Left cardiac atrium (tissue), 4 donors: ENCODE data around the gene HAUS3. TPM values are rescaled to one million over a fixed set of nuclear protein-coding genes. Genes with fewer than 3 reads are reported as not detected.

Experiments
- ATAC-seq, 2 donors: fragments of 200-7000 bp; cut with Tn5 transposase; one replicate each; pipeline ENCODE4 v1.9.1; 2020; ENCODE audit warnings: mild to moderate bottlenecking in 2 of 2, moderate library complexity in 2 of 2
- DNase-seq: peaks from one replicate; pipeline ENCODE4 v3.0.0-alpha.2; 2020
- intact Hi-C, 2 donors: fragments of 100-400 bp; cut with DNase I; formaldehyde crosslinking; loops; one replicate each; pipeline versions ENCODE4 v1.14.1 to v1.15.1; 2022 to 2023
- long read RNA-seq: library from polyadenylated mRNA; unstranded; transcript quantifications from one replicate; pipeline ENCODE4 v2.0.0, GENCODE V29; 2021
- total RNA-seq, 2 donors: library from RNA; stranded (reverse); fragmentation: NEBNext Ultra II Directional; extraction: Animal tissue kit (Norgen Biotek cat#: 25700); gene quantifications; one replicate each; pipeline ENCODE4 v1.2.1, GENCODE V29; 2021
- donor health status: DM: no; HTN: yes; CAD: no.
- donor health status: DM: no; HTN: yes; CAD: no; lungs with severe emphysema.
- donor health status: DM: yes; HTN: yes; CAD: no.
- donor health status: Dilated cardiomyopathy.

HAUS3 gene
- total RNA-seq, result 1 to 10 TPM; 6.7 to 7.3 TPM
- long read RNA-seq, full-length matches to known transcripts, result 6 of 15 reads
- long read RNA-seq, partial matches to known transcripts, result 6 of 15 reads
- long read RNA-seq, other reads (novel, unspliced or antisense), result 3 of 15 reads

DNA sequence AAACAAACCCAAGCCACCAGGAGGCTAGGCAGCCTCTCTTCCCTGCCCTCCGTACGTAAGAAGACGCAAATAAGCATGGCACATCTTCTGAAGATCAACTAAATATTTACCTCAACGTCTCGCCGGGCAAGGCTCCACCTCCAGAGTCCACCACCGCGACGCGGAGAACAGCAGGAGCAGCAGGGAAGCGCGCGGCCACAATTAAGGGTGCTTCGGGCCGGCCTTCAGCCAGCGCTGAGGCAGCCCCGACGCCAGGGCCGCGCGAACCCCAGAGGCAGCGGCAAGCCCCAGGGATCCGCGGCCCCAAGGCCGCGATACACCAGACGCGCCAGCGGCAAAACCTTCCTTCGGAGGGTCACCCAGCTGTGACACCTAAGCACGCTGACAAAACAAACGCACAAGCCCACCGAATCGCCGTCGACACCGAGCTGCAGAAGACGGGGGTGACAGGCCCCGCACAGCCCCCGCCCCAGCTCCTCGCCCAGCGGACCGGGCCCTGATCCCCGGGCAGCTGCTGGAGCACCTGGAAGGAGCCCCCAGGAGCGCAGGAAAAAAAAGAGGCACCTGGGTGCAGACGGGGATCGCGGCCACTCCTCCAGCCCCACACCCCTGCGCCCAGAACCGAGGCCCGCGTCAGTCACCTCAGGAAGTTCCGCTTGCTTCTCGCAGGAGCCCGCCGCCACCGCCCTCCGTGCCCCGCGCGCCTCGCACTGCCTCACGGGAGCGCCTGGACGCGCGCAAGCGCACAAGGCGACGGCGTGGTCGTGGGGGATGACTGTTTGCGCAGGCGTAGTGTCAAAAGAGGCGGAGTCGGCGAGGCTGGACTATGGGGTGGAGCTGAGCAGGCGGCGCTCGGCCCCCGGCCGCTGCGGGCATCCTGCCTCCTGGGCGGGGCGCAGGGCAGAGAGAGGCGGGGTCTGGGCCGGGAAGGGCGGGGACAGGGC, at the start of gene HAUS3, which contains the start of gene POLN:
Gene HAUS3 (minus strand): TSS at position 712 of the 944 bp plus-strand sequence. CDS start 1,175 bp downstream, outside the sequence.
Gene POLN (minus strand): TSS at position 712 of the 944 bp plus-strand sequence. CDS start 12,890 bp downstream, outside the sequence.
- intact Hi-C loops, result loop anchor here in 1 of 2 donors (10.0 kb wide), 1 partner anchor 173 kb away; the partner anchor contains the start of genes CFAP99 and ZFYVE28
- DNase-seq (peak; percentile 98), ATAC-seq (peak; percentile 99)

DNA sequence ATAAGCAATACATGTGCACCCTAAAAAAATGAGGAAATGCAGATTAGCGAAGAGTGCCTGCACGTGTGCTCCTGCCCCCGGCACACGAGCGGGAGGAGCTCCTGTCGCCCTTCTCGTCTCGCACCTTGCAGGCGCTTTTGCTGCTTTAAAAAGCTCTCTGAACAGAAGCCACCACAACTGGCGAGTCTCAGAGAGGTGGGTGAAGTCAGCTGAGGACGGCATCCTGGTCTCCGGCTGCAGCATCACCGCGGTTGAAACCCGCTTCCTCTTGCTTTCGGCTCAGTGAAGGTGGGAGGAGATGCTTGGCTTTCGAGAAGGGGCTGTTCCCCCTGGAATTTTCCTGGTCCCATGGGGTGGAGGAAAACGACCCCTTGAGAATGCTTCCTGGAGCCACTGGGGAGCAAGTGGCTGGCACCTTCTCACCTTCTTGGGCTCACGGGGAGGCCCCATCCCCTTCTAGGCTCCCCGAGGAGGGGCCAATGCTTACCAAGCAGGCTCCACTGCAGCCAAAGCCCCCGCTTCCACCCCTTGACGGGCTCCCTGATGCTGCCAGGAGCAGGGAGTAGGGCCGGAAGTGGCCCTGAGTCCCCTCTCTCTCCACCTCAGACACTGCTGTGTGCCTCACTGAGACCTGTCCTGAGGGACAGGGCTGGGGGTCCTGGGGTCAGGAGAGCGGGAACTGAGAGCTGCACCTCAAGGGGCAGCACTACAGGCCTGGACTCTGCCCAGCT, 49.2 kb upstream of the HAUS3 start:
- DNase-seq (no peak), ATAC-seq (peak in 1 of 2 donors; percentile 23)
- intact Hi-C loops, result no loop called here

- intact Hi-C loops, result no loop called here
- ATAC-seq, result no peak
- no peak for DNase-seq
Observed at GRCh38 chr4:2290488-2290887, 48.6 kb upstream of the HAUS3 start.

GRCh38 chr4:2289955-2290333, 48.0 kb upstream of the HAUS3 start:
- ATAC-seq, result no peak
- DNase-seq, result no peak
- intact Hi-C loops, result no loop called here

DNA sequence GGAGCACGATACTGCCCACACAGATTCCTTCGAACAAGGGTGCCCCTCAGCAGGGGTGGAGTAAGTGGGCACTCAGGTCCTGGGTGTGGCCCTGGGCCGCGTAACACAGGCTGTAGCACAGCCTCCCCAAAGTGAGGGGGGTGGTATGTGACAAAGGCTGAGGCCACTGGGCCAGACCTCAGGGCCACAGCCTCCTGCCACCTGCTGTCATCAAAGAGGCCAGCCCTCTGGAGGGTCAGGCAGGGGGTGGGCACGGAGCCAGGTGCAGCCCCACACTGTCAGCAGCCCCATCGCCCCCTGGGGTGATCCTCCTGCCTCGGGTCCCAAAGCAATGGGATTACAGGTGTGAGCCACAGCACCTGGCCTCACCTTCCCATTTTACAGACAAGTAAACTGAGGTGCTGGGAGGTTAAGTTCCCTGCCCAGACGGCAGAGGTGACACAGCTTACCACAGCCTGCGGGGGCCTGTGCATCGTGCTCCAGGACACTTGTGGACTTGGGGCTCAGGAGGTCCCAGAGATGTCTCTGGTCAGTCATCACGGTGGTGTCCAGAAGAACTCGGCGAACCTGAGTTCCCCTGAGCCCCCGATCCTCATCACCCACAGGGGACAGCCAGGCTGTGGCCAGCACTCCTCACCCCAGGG, 47.5 kb upstream of the HAUS3 start:
- ATAC-seq (no peak), DNase-seq (no peak)
- intact Hi-C loops, result no loop called here

GRCh38 chr4:2288051-2288541, 46.2 kb upstream of the HAUS3 start:
- ATAC-seq, result no peak
- DNase-seq, result no peak
- intact Hi-C loops, result no loop called here

- intact Hi-C loops, result no loop called here
- DNase-seq (no peak), ATAC-seq (no peak)
Observed at GRCh38 chr4:2287594-2287915, 45.6 kb upstream of the HAUS3 start.

DNA sequence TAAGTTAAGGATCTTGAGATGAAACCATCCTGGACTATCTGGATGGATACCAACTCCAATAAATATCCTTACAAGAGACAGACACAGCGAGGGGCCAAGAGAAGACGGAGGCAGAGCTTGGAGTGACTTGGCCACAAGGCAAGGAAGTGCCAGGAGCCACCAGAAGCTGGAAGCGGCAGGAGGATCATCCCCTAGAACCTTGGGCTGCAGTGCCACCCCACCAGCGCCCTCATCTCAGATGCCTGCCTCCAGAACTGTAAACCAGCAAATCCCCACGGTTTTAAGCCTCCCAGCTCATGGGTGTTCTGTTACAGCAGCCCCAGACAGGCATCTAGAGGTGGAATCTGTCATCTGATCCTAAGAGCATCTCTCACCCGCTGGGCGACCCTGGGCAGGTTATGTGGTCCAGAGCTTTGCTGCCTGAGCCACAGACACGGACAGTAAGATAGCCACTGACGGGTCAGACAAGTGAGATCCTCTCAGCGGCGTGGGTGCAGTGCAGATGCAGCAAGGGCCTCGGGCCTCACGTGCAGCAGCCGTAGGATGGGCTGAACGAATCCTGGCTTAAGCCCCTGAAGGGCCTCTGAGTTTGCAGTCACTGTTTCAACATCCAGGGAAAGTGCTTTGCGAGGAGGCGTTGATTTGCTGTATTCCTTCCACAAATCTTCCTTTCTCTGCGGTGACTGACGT, 45.1 kb upstream of the HAUS3 start:
- intact Hi-C loops, result no loop called here
- no peak for DNase-seq
- ATAC-seq, result no peak

DNA sequence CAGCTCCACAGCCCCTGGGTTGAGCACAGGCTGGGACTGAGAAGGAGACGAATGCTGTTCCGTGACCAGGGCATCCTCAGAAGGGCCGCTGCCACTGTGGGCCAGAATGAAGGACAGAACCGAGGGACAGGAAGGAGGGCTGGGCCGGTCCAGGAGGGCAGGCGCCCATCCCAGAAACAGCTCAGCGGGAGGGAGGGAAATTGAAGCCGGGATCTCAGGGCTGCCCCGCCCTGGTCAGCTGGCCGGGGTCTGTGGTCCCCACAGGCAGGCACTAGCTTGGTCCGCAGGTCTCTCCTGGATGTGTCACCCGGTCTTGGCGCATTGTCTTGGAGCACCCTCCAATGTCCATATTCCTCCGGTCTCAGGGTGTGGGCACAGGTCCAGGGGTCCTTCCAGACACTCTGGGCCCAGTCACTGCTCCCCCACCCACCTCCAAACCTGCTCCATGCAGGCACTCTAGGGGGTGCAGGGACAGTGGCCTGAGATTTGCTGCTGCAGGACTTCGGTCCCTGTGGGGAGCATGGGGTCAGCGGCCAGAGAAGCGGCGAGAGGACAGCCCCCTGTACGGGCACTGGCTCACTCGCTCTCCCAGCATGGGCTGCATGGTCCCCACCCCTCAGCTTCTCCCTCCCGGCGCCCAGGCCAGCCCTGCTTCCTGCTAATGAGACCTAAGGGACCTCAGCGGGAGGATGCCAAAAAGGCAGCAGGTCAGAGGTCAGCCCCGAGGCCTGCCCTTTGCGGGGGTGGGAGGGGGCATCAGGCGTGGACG, 43.9 kb upstream of the HAUS3 start:
- intact Hi-C loops, result no loop called here
- DNase-seq, result peak; percentile 10
- no peak for ATAC-seq

DNA sequence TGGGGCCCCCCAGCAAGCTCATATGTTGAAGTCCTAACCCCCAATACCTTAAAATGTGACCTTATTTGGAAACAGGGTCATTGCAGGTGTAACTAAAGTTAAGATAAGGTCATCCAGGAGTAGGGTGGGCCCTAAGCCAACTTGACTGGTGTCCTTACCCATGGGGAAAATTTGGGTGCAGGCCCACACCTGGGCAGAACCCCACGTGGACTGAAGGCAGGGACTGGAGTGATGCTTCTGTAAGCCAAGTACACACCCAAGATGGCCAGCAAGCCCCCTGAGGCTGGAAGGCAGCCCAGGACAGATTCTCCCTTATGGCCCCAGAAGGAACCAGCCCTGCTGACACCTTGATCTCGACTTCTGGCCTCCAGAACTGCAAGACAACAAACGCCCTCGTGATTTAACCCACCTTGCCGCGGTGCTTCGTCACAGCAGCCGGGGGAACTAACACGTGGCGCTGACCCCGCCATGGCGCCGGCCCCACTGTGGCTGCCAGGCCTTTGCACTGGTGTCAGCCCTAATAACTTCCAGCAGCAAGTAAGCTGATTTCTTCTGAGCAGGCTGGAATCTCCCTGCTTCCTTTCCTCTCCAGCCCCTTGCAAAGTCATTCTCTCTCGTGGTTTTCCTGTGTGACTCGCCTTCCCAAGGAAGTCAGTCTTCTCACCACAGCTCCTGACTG, 43.2 kb upstream of the HAUS3 start:
- ATAC-seq (no peak), DNase-seq (peak; percentile 13)
- intact Hi-C loops, result no loop called here

DNA sequence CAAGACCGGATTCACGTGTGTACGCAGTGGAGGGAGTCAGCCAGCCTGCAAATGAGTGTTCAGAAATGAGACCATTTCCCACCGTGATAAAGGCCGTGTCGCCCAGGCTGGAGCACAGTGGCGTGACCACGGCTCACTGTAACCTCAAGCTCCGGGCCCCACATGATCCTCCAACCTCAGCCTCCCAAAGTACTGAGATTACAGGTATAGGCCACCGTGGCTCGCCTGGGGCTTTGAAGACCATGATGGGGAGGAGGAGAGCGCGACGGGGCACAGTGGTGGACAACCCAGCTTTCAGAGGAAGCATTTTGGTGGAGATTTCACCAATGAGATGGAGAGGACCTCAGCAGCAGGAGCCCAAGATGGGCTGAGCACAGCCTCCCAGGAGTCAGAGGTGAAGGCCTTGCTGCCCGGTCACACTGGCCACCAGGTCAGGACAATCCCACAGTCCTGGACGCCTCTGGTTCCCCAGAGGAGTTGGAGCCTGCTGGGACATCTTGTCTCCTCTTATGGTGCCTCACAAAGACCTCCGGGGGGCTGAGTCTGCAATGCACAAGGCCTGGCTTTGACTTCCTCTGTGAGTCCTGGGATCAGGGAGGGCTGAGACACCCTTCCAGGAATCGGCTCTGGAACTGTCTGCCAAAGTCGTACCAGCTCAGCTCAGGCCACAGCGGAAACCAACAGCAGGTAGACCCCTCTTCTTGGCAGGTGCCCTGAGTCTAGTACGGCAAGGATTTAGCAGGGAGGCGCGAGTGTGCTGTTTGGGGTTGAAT, 42.4 kb upstream of the HAUS3 start:
- ATAC-seq, result no peak
- intact Hi-C loops, result no loop called here
- peak; percentile 9 for DNase-seq

DNA sequence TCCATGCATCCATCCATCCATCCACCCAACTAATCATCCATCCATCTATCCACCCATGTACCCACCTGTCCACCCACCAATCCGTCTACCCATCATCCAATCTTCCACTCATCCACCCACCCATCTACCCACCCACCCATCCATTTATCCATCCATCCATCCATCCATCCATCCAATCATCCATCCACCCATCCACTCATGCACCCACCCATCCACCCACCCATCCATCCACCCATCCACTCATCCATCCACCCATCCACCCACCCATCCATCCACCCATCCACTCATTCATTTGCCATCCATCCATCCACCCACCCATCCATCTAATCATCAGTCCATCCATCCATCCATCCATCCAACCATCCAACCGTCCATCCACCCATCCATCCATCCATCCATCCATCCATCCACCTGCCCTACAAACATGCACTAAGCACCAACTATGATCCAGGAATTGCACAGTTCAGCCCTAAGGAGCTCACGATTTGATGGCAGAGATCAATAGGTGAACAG, 41.3 kb upstream of the HAUS3 start:
- DNase-seq, result no peak
- intact Hi-C loops, result no loop called here
- no peak for ATAC-seq

DNA sequence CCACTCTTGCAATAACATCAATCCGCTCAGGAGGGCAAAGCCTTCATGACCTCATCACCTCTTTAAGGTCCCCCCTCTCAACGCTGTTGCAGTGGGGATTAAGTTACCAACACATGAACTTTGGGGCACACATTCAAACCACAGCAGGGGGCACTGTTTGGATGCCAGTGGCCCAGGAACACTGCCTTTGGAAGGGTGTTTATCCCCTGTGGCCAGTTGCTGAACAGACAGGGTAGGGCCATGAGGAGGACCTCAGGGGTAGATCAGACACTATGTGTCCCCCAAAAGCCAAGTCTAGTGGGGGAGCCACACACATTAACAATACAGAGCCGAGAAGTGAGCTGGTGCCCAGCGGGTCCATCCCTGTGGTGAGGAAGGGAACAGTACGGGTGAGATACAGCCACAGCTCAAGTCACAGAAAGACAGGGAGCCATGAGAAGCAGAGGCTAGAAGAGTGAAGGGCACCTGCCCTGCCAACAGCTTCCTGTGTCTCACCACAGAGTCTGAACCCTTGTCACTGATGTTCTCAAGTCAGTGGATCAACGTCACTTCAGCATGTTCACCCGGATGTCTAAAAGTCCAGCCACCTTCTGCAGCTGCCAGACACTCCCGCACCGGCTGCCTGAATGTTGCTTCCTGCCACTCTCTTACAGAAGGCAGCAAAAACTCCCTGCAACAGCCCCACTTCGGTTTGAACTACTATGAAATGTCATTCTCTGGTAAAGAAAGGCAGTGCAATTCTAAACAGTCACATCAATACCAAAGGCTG, 39.8 kb upstream of the HAUS3 start:
- intact Hi-C loops, result no loop called here
- ATAC-seq, result peak; percentile 48 to 77
- peak; percentile 21 for DNase-seq

GRCh38 chr4:2280531-2281300, 38.8 kb upstream of the HAUS3 start:
- intact Hi-C loops, result no loop called here
- DNase-seq (peak; percentile 12), ATAC-seq (no peak)

GRCh38 chr4:2277956-2278355, 36.0 kb upstream of the HAUS3 start:
- DNase-seq, result no peak
- no peak for ATAC-seq
- intact Hi-C loops, result no loop called here
